Smooth muscle cell of trachea (primary cell): ENCODE results near the gene SMIM10. TPM values are rescaled to one million over a fixed set of nuclear protein-coding genes. Genes with fewer than 3 reads are reported as not detected.

Experiments
- total RNA-seq: library from RNA; depleted of rRNA; stranded (reverse); fragments of >200 nt; gene quantifications from 2 replicates; pipeline ENCODE4 v1.2.1, GENCODE V29; 2014

Gene SMIM10
- total RNA-seq = 5.3 and 6.4 TPM in 2 replicates

DNA sequence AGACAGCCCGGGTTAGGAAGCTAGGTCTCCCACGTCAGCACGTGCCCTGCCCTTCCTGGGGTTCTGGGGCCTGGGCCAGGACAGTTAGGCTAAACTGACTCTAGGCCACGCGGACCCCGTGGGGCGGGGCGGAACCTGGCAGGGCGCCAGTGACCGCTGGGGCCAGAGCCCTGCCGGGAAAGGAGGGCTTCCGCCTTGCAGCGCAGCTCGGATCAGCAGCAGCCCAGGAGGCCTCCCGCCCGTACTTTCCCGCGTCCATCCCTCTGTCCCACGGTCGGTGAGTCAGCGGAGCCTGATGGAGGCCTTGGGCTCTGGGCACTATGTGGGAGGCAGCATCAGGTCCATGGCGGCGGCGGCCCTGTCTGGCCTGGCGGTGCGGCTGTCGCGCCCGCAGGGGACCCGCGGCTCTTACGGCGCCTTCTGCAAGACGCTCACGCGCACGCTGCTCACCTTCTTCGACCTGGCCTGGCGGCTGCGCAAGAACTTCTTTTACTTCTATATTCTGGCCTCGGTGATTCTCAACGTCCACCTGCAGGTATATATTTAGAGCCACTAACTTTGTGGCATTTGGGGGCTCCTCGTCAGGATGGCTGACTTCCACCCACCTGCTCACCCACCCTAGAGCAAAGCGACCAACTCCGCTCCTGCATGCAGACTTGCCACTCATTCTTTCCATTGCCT is at the start of gene SMIM10:
TSS of gene SMIM10 (plus strand) at position 191 of the 681 bp plus-strand sequence. CDS start at position 296, 105 bp downstream.

Other genes with a start within 250 kb of the SMIM10 start
- 7.4 and 17.9 TPM in 2 replicates for gene PABIR2, start 193.8 kb upstream of the SMIM10 start, total RNA-seq
- gene MOSPD1, start 75.7 kb upstream of the SMIM10 start, total RNA-seq = 48.7 and 57.1 TPM in 2 replicates
- gene RTL8B, start 31.6 kb downstream of the SMIM10 start, total RNA-seq = 7.7 and 9.9 TPM in 2 replicates
- gene RTL8C, start 41.4 kb downstream of the SMIM10 start, total RNA-seq = 52.4 and 102 TPM in 2 replicates
- 6.4 and 8.4 TPM in 2 replicates for gene RTL8A, start 61.1 kb downstream of the SMIM10 start, total RNA-seq
- 1.0 and 2.2 TPM in 2 replicates for gene SMIM10L2B, start 107.7 kb downstream of the SMIM10 start, total RNA-seq
- gene ETDB, start 129.5 kb downstream of the SMIM10 start, total RNA-seq = not detected in 2 replicates
- not detected in 2 replicates for gene CT55, start 180.4 kb downstream of the SMIM10 start, total RNA-seq